CD4-positive, alpha-beta memory T cell (primary cell): Measurements from ENCODE around the gene SIPA1. TPM values are rescaled to one million over a fixed set of nuclear protein-coding genes. Genes with fewer than 3 reads are reported as not detected.

Experiments used
- CTCF ChIA-PET: fragments of 350-600 bp; sonication (Branson Sonifier 250); formaldehyde crosslinking; loops from one replicate; lab custom pipeline; 2021; ENCODE audit warnings: inconsistent platforms; ENCODE audit not compliant: partially characterized antibody; lab: Charles Lee
- POLR2A ChIA-PET: fragments of 350-600 bp; sonication (Branson Sonifier 250); formaldehyde crosslinking; loops from one replicate; lab custom pipeline; 2021; ENCODE audit not compliant: partially characterized antibody; lab: Charles Lee
- DNase-seq, 5 donors: peaks; one replicate each; pipeline versions ENCODE4 v3.0.0 to v3.0.0-alpha.2; 2020 to 2022; ENCODE audit warnings: mixed read lengths in 1 of 5
- H3K27ac ChIP-seq: one replicate; pipeline ENCODE4 v1.7.0; 2013; ENCODE audit warnings: low read depth, low read length
- H3K27me3 ChIP-seq: 2 replicates; pipeline ENCODE4 v1.7.0; 2013; ENCODE audit warnings: mild to moderate bottlenecking, low read length, moderate library complexity; ENCODE audit not compliant: insufficient read depth
- H3K36me3 ChIP-seq: 2 replicates; pipeline ENCODE4 v1.7.0; 2013; ENCODE audit warnings: mild to moderate bottlenecking, low read length, moderate library complexity; ENCODE audit not compliant: insufficient read depth
- H3K4me1 ChIP-seq: 2 replicates; pipeline ENCODE4 v1.7.0; 2013; ENCODE audit warnings: mild to moderate bottlenecking, low read length, moderate library complexity; ENCODE audit not compliant: insufficient read depth
- H3K4me3 ChIP-seq, 2 donors: one replicate each; pipeline ENCODE4 v1.7.0; 2013; ENCODE audit warnings: low read length in 2 of 2, mild to moderate bottlenecking in 1 of 2
- H3K9me3 ChIP-seq, 2 donors: one replicate each; pipeline ENCODE4 v1.7.0; 2013; ENCODE audit warnings: low read length in 2 of 2, control low read depth in 1 of 2; ENCODE audit not compliant: control insufficient read depth in 1 of 2
- H3K27ac Mint-ChIP-seq, 7 donors: one replicate each; pipeline ENCODE4 v1.8.0; 2020 to 2021; ENCODE audit warnings: mixed read lengths in 7 of 7, mild to moderate bottlenecking in 6 of 7, inconsistent platforms in 3 of 7, moderate library complexity in 3 of 7
- H3K27me3 Mint-ChIP-seq, 2 donors: one replicate each; pipeline ENCODE4 v1.8.0; 2020 to 2021; ENCODE audit warnings: mixed read lengths in 2 of 2
- H3K36me3 Mint-ChIP-seq, 2 donors: one replicate each; pipeline ENCODE4 v1.8.0; 2020 to 2021; ENCODE audit warnings: mixed read lengths in 2 of 2, inconsistent platforms in 1 of 2, mild to moderate bottlenecking in 1 of 2
- H3K4me1 Mint-ChIP-seq, 4 donors: one replicate each; pipeline ENCODE4 v1.8.0; 2020 to 2021; ENCODE audit warnings: mixed read lengths in 4 of 4, mild to moderate bottlenecking in 1 of 4
- H3K4me3 Mint-ChIP-seq, 8 donors: one replicate each; pipeline ENCODE4 v1.8.0; 2020 to 2021; ENCODE audit warnings: mixed read lengths in 8 of 8, mild to moderate bottlenecking in 7 of 8, moderate library complexity in 6 of 8, inconsistent platforms in 3 of 8
- H3K9me3 Mint-ChIP-seq, 8 donors: one replicate each; pipeline ENCODE4 v1.8.0; 2020 to 2021; ENCODE audit warnings: mixed read lengths in 8 of 8, mild to moderate bottlenecking in 5 of 8, inconsistent platforms in 3 of 8, moderate library complexity in 1 of 8
- intact Hi-C: fragments of 100-400 bp; cut with micrococcal nuclease; formaldehyde crosslinking; loops from one replicate; pipeline ENCODE4 v1.15.1; 2023
- polyA plus RNA-seq, 2 donors: library from polyadenylated mRNA; unstranded; fragments of 300-500 nt; fragmentation: Illumina TruSeq; gene quantifications; one replicate each; pipeline ENCODE4 v1.2.3, GENCODE V29; 2021
- total RNA-seq, 2 experiments: library from RNA; stranded (reverse); gene quantifications; one replicate each; pipeline ENCODE4 v1.2.3, GENCODE V29; 2021

SIPA1 gene
- total and polyA plus RNA-seq, 4 experiments from 2014 or later, result 50.1 to 204 (median 159) TPM

DNA sequence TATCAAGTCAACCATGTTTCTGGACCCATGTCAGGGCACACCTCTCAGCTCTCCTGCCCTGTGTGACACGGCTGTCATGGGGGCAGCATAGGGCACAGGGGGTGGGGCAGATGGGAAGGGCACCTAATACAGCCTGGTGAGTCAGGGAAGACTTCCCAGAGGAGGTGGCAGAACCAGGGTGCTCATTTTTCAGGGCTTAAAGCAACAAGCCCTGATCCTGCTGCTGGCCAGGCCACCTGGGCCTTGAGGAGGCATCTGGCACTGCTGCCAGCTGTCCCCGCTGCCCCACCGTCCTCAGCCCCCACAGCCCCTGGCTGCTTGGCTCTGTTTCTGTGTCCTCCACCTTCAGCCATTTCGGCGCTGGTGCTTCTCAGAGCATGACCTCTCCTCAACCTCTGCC is 28.2 kb upstream of the SIPA1 start:
- Histone ChIP-seq H3K4me3 (no peak overlapping the region), H3K4me1 (peaks cover 41% of the 10 kb centered on the region), H3K36me3 (peaks cover 24% of the 10 kb centered on the region), H3K9me3 (no peaks in the 10 kb centered on the region), H3K27ac (peak overlapping the region; percentile 96), H3K27me3 (no peaks in the 10 kb centered on the region)
- H3K4me1 Mint-ChIP-seq, result peaks cover 22 to 59% (median 40%) of the 10 kb centered on the region in 4 donors
- H3K27me3 Mint-ChIP-seq, result no peaks in the 10 kb centered on the region
- no peak for DNase-seq
- CTCF ChIA-PET, result interaction anchor here (1.1 to 1.6 kb wide), 3 partner anchors 20 to 34 kb away, joined by 3 to 5 read pairs (median 3); no protein-coding TSS in a partner anchor
- intact Hi-C loops, result no loop called here
- peaks cover 16 to 60% of the 10 kb centered on the region in 2 donors for H3K36me3 Mint-ChIP-seq
- H3K9me3 Mint-ChIP-seq, result no peaks in the 10 kb centered on the region
- POLR2A ChIA-PET, result interaction anchor here (1.1 to 1.6 kb wide), 3 partner anchors 22 to 43 kb away, joined by 3 to 5 read pairs (median 3); partner anchors contain the start of gene FAM89B
- H3K4me3 Mint-ChIP-seq, result peak overlapping the region in 4 of 8 donors; percentile 10 to 63 (median 44)
- peak overlapping the region; percentile 78 to 91 (median 85) for H3K27ac Mint-ChIP-seq

DNA sequence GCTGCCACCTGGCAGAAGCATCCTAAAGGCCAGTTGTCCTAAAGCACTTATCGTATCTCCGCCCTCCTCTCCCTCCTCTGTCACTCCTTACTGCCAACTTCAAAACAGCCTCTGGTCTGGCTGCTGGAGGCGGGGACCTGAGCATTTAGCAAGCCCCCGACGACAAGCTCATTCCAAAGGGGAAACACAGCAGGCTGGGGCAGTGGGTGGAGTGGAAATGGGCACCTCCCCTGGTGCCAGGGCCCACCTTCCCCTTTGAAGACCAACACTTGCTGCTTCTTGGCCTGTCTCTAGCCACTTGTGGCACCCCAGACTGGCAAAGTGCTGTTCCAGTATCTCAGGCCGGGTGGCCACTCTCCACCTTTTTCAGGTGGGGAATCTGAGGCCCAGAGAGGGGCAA is 27.5 kb upstream of the SIPA1 start:
- Histone ChIP-seq H3K27me3 (no peaks in the 10 kb centered on the region), H3K4me3 (no peak overlapping the region), H3K27ac (peak overlapping the region; percentile 96), H3K4me1 (peaks cover 41% of the 10 kb centered on the region), H3K36me3 (peaks cover 16% of the 10 kb centered on the region), H3K9me3 (no peaks in the 10 kb centered on the region)
- intact Hi-C loops, result no loop called here
- Mint-ChIP-seq H3K36me3 (peaks cover 16 to 62% of the 10 kb centered on the region in 2 donors), H3K27ac (peak overlapping the region; percentile 61 to 92 (median 89)), H3K9me3 (no peaks in the 10 kb centered on the region), H3K4me3 (peak overlapping the region in 4 of 8 donors; percentile 22 to 53 (median 35)), H3K4me1 (peaks cover 22 to 65% (median 40%) of the 10 kb centered on the region in 4 donors), H3K27me3 (no peaks in the 10 kb centered on the region)
- ChIA-PET POLR2A (interaction anchor here (0.6 to 1.4 kb wide), 6 partner anchors 12 to 70 kb away, joined by 3 to 4 read pairs (median 3); no protein-coding TSS in a partner anchor), CTCF (interaction anchor here (1.0 kb wide), 1 partner anchor 22 kb away, joined by 4 read pairs; no protein-coding TSS in a partner anchor)
- no peak for DNase-seq

DNA sequence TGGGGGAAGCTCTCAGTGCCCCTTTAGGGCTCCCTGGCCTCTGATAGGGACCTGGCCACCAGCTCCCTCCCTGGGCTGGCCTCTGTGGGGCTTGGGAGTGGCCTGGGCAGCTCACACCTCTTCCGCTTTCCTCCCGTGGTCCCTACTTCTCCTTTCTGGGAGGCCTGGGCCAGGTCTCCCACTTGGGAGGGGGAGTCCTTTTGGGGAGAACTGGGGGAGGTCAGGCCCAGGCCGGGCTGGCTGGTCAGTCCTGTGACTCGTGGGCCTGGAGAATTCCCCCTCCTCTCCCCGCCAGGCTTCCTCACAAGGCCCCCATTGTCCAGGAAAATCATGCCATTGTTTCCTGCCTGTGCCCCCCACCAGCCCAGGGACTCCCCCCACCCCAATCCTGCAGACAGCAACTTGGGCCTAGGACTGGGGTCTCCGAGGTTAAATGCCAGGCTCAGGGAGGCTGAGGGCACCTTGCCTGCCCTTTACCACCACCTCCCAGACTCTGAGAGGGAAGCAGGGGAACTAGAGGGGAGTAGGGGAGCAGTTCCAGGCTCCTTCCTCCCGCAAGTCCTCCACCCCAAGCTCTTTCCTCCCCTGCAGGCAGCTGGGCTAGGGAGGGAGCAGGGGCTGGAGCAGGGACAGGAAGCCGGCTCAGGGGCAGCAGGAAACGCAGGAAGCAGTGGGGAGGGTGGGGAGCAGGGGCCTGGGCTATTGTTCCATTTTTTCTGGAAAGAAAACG is 26.7 kb upstream of the SIPA1 start:
- H3K4me1 ChIP-seq, result peaks cover 41% of the 10 kb centered on the region
- peaks cover 8% of the 10 kb centered on the region for H3K36me3 ChIP-seq
- peaks cover 22 to 69% (median 42%) of the 10 kb centered on the region in 4 donors for H3K4me1 Mint-ChIP-seq
- DNase-seq, result no peak
- peaks cover 16 to 58% of the 10 kb centered on the region in 2 donors for H3K36me3 Mint-ChIP-seq
- H3K4me3 ChIP-seq, result no peak overlapping the region
- no peaks in the 10 kb centered on the region for H3K27me3 ChIP-seq
- CTCF ChIA-PET, result interaction anchor here (1.0 kb wide), 1 partner anchor 23 kb away, joined by 4 read pairs; no protein-coding TSS in a partner anchor
- peak overlapping the region; percentile 96 for H3K27ac ChIP-seq
- peak overlapping the region in 6 of 7 donors; percentile 61 to 97 (median 90) for H3K27ac Mint-ChIP-seq
- peak overlapping the region in 4 of 8 donors; percentile 38 to 99 (median 66) for H3K4me3 Mint-ChIP-seq
- POLR2A ChIA-PET, result interaction anchor here (0.6 to 8.1 kb wide), 8 partner anchors 13 to 248 kb away, joined by 3 to 113 read pairs (median 3); partner anchors contain the start of genes CFL1, MUS81 and SIPA1
- no peaks in the 10 kb centered on the region for H3K9me3 Mint-ChIP-seq
- intact Hi-C loops, result no loop called here
- no peaks in the 10 kb centered on the region for H3K27me3 Mint-ChIP-seq
- no peaks in the 10 kb centered on the region for H3K9me3 ChIP-seq

DNA sequence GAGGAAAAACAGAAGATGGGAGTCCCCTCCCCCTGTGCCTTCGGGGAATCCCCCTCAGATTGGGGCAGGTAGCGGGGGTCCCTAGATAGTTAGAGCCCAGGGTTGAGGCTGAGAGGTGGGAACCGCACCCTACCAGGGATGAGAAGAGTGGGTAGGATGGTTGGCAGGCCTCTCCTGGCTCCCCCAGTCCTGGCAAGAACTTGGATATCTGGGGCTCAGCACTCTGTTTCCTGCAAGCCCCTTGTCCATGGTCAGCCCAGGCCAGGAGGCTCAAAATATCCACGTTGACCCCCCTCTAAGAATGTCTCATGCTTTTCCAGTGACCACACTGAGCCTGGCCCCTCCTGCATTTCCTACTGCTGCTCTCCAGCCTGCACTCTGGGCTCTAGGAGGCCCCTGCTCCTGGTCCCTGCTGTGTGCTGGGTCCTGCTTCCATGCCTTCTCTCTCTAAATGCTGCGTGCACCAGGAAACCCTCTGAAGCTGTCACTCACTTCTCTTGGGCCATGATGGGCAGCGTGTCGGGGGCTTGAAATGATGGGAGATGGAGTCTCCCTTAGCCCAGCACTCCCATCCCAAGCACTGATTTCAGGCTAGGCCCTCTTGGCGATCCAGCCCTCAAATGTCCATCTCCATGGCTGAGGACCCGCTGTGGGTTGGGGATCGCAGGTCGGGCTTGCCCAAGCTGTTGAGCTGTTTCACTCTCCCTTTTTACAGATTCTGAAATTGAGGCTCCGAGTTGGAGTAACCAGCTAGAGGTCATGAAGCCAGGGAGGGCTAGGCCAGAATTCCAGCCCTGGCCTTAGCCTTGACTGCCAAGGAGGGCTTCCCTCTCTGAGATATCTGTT is 25.9 kb upstream of the SIPA1 start:
- H3K27ac ChIP-seq, result peak overlapping the region; percentile 96
- Mint-ChIP-seq H3K27me3 (no peaks in the 10 kb centered on the region), H3K4me1 (peaks cover 30 to 77% (median 50%) of the 10 kb centered on the region in 4 donors), H3K9me3 (no peaks in the 10 kb centered on the region), H3K27ac (peak overlapping the region; percentile 36 to 97 (median 93)), H3K36me3 (peaks cover 23 to 58% of the 10 kb centered on the region in 2 donors), H3K4me3 (peak overlapping the region; percentile 84 to 99 (median 95))
- peaks cover 49% of the 10 kb centered on the region for H3K4me1 ChIP-seq
- H3K9me3 ChIP-seq, result no peaks in the 10 kb centered on the region
- H3K4me3 ChIP-seq, result peak overlapping the region in 1 of 2 donors; percentile 96
- intact Hi-C loops, result no loop called here
- no peaks in the 10 kb centered on the region for H3K27me3 ChIP-seq
- CTCF ChIA-PET, result interaction anchor here (0.5 to 1.8 kb wide), 7 partner anchors 16 to 273 kb away, joined by 3 to 13 read pairs (median 4); partner anchors contain the start of gene EHBP1L1
- DNase-seq, result no peak
- H3K36me3 ChIP-seq, result peaks cover under 1% of the 10 kb centered on the region
- POLR2A ChIA-PET, result interaction anchor here (0.7 to 8.1 kb wide), 11 partner anchors 9 to 247 kb away, joined by 3 to 113 read pairs (median 60); partner anchors contain the start of genes CFL1, EHBP1L1, FAM89B and KCNK7

DNA sequence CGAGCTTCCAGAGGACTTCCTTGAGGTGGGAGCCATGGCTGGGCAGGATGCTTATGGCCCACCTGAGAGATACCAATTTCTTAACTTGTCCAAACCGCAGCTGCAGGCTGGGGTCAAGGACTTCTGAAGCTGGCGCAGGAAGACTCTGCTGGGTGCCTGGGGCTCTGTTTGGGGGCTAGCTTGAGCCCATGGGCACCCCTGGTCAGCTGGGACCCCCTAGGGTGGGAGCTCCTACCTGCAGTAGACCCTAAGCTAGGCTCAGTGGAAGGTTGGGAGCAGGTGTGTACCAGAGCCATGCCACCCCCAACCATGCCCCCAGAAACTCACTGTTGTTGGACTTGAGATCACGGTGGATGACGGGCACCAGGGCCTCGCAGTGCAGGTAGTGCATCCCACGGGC is 25.2 kb upstream of the SIPA1 start:
- ChIA-PET POLR2A (interaction anchor here (0.7 to 8.1 kb wide), 15 partner anchors 10 to 277 kb away, joined by 3 to 113 read pairs (median 26); partner anchors contain the start of genes CCDC85B, CFL1, EHBP1L1 and FAM89B), CTCF (interaction anchor here (0.5 to 1.8 kb wide), 9 partner anchors 16 to 272 kb away, joined by 3 to 13 read pairs (median 4); partner anchors contain the start of gene SIPA1)
- no peaks in the 10 kb centered on the region for H3K27me3 Mint-ChIP-seq
- Histone ChIP-seq H3K36me3 (peaks cover 8% of the 10 kb centered on the region), H3K27me3 (no peaks in the 10 kb centered on the region), H3K9me3 (no peaks in the 10 kb centered on the region), H3K27ac (peak overlapping the region; percentile 96), H3K4me1 (peaks cover 55% of the 10 kb centered on the region), H3K4me3 (peak overlapping the region; percentile 74 to 96)
- H3K36me3 Mint-ChIP-seq, result peaks cover 23 to 58% of the 10 kb centered on the region in 2 donors
- peaks cover 30 to 83% (median 53%) of the 10 kb centered on the region in 4 donors for H3K4me1 Mint-ChIP-seq
- DNase-seq, result no peak
- H3K4me3 Mint-ChIP-seq, result peak overlapping the region; percentile 84 to 99 (median 95)
- peak overlapping the region; percentile 89 to 97 (median 93) for H3K27ac Mint-ChIP-seq
- intact Hi-C loops, result no loop called here
- no peaks in the 10 kb centered on the region for H3K9me3 Mint-ChIP-seq

DNA sequence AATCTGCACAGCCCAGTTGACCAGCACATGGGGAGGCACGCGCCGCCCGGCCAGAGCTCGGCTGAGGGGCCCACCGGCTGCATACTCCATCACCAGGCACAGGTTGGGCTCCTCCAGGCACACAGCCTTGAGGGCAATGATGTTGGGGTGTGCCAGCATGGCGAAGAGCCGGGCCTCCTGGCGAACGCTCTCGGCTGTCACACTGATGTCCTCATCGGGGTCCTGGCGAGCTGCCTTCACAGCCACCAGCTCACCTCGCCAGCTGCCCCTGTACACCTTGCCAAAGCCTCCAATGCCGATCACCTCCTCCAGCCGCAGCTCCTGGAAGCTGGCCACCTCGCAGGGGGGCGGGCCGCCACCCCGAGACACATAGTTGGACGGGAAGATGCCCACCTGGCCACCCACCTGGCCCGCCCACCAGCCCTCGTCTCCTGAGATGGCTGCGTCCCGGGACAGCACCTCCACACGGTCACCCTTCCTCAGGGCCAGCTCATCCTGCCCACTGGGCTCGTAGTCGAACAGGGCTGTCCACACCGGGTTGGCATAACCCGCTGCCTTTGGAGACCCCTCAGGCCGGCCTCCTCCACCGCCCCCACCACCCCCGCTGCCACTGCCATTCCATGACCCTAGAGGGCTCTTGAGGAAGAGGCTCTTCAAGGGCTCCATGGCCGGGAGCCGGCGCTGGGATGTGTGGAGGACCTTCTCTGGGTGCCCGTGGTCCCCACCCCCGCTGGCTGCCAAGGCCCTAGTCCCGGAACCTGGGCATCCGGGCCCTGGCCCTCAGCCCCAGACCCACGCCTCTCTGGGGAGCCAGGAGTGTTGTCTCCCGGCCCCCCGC is 24.6 kb upstream of the SIPA1 start:
- ChIA-PET CTCF (interaction anchor here (0.9 to 1.8 kb wide), 8 partner anchors 17 to 271 kb away, joined by 3 to 13 read pairs (median 4); partner anchors contain the start of gene SIPA1), POLR2A (interaction anchor here (1.0 to 8.1 kb wide), 14 partner anchors 18 to 276 kb away, joined by 3 to 113 read pairs (median 36); partner anchors contain the start of genes CCDC85B, CFL1, EHBP1L1 and FAM89B)
- Histone ChIP-seq H3K4me1 (peaks cover 55% of the 10 kb centered on the region), H3K9me3 (no peaks in the 10 kb centered on the region), H3K27ac (peak overlapping the region; percentile 96), H3K36me3 (peaks cover 14% of the 10 kb centered on the region), H3K4me3 (peak overlapping the region; percentile 74 to 96), H3K27me3 (no peaks in the 10 kb centered on the region)
- H3K36me3 Mint-ChIP-seq, result peaks cover 19 to 51% of the 10 kb centered on the region in 2 donors
- peaks cover 30 to 78% (median 55%) of the 10 kb centered on the region in 4 donors for H3K4me1 Mint-ChIP-seq
- peak in 1 of 5 donors; percentile 12 for DNase-seq
- H3K27ac Mint-ChIP-seq, result peak overlapping the region; percentile 73 to 97 (median 89)
- no peaks in the 10 kb centered on the region for H3K27me3 Mint-ChIP-seq
- intact Hi-C loops, result no loop called here
- peak overlapping the region; percentile 84 to 99 (median 95) for H3K4me3 Mint-ChIP-seq
- H3K9me3 Mint-ChIP-seq, result no peaks in the 10 kb centered on the region
